Fibroblast of villous mesenchyme (primary cell): Measurements from ENCODE around the gene OPTC. TPM values are rescaled to one million over a fixed set of nuclear protein-coding genes. Genes with fewer than 3 reads are reported as not detected.

ENCODE experiments used
- DNase-seq: peaks from one replicate; pipeline ENCODE4 v3.0.0-alpha.2; 2010; ENCODE audit warnings: low read depth
- H3K4me3 ChIP-seq: 2 replicates; pipeline ENCODE4 v1.5.1; 2011; ENCODE audit warnings: low read depth, mild to moderate bottlenecking, low read length
- total RNA-seq: library from RNA; depleted of rRNA; stranded (reverse); fragments of >200 nt; gene quantifications from 2 replicates; pipeline ENCODE4 v1.2.3, GENCODE V29; 2012
- TF ChIP-seq, protein P1 (sequence below): IDR thresholded peaks from 2 replicates; pipeline ENCODE4 v1.5.1; 2012; ENCODE audit warnings: low read depth, mild to moderate bottlenecking, low read length; ENCODE audit not compliant: insufficient read depth

Gene OPTC
- total RNA-seq, 1 donor = not detected

- TF ChIP-seq, protein P1, sequence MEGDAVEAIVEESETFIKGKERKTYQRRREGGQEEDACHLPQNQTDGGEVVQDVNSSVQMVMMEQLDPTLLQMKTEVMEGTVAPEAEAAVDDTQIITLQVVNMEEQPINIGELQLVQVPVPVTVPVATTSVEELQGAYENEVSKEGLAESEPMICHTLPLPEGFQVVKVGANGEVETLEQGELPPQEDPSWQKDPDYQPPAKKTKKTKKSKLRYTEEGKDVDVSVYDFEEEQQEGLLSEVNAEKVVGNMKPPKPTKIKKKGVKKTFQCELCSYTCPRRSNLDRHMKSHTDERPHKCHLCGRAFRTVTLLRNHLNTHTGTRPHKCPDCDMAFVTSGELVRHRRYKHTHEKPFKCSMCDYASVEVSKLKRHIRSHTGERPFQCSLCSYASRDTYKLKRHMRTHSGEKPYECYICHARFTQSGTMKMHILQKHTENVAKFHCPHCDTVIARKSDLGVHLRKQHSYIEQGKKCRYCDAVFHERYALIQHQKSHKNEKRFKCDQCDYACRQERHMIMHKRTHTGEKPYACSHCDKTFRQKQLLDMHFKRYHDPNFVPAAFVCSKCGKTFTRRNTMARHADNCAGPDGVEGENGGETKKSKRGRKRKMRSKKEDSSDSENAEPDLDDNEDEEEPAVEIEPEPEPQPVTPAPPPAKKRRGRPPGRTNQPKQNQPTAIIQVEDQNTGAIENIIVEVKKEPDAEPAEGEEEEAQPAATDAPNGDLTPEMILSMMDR = no peak
- H3K4me3 ChIP-seq = no peak overlapping the region
- DNase-seq = no peak
These were observed 32.6 kb downstream of the OPTC start for GRCh38 chr1:203526572-203526971.

DNA sequence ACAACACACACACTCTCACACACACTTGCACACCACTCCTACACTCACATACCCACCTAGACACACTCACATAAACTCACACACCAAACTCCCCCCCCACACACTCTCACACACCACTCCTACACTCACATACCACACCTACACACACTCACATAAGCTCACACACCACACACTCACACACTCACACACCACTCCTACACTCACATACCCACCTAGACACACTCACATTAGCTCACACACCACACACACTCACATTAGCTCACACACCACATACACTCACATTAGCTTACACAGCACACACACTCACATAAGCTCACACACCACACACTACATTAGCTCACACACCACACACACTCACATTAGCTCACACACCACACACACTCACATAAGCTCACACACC, 33.1 kb downstream of the OPTC start:
- TF ChIP-seq, protein P1 = no peak
- no peak for DNase-seq
- no peak overlapping the region for H3K4me3 ChIP-seq

- H3K4me3 ChIP-seq = no peak overlapping the region
- TF ChIP-seq, protein P1 = no peak
- no peak for DNase-seq
These were observed 34.1 kb downstream of the OPTC start for GRCh38 chr1:203528063-203528462.

DNA sequence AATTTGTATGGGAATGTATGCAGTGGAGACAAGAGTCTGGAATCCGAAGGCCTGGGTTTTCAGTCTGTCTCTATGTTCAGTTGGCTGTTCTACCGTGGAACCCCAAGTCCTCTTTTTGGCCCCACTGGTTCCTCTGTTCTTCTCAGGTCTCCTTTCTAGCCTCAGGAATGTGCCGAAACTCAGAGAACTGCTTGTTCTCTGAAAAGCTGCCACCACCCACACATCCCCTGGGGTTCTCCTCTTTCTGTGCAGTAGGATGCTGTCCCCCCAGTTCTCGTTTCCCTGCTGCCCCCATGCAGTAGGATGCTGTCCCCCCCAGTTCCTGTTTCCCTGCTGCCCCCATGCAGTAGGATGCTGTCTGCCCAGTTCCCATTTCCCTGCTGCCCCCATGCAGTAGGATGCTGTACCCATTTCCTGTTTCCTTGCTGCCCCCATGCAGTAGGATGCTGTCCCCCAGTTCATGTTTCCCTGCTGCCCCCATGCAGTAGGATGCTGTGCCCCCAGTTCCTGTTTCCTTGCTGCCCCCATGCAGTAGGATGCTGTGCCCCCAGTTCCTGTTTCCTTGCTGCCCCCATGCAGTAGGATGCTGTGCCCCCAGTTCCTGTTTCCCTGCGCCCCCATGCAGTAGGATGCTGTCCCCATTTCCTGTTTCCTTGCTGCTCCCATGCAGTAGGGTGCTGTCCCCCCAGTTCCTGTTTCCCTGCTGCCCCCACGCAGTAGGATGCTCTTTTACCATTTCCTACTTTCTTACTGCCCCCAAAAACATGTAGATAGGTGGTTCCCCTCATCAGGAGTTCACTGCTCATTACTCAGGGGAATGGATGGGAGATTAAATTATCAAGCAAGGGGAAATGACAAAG, 35.3 kb downstream of the OPTC start:
- no peak overlapping the region for H3K4me3 ChIP-seq
- TF ChIP-seq, protein P1 = no peak
- DNase-seq = no peak

GRCh38 chr1:203531063-203531462, 37.1 kb downstream of the OPTC start:
- DNase-seq = no peak
- TF ChIP-seq, protein P1 = no peak
- H3K4me3 ChIP-seq = no peak overlapping the region

DNA sequence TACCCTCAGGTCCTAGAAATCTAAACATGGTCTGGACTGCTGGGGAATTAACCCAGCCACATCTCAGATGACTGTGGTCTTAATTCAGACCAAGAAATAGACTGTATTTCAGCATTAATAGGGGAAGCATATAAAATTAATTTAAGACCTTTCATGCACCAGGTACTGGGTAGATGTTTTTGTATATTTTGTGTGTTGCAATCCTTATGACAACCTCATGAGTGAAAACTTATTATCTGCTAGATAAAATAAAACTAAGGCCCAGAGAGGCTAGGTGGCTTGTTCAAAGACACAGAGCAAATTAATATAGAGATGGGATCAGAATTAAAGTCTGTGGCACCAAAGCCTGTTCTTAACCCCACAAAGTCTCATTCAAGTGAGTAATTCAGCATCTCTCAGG, 40.1 kb downstream of the OPTC start:
- TF ChIP-seq, protein P1 = no peak

More for the DNA sequence above, 40.1 kb downstream of the OPTC start:
- no peak for DNase-seq
- no peak overlapping the region for H3K4me3 ChIP-seq
